MG63 (cell line): ENCODE measurements around the gene ATP10A. TPM values are rescaled to one million over a fixed set of nuclear protein-coding genes. Genes with fewer than 3 reads are reported as not detected.
A peak's percentile ranks its signal among the peaks of the same experiment; 100 is the strongest.

Experiments
- DNase-seq: peaks from one replicate; pipeline ENCODE4 v3.0.0-alpha.2; 2020
- H3K27me3 ChIP-seq: fragments of 250-450 bp; sonication (Bioruptor Pico); 2 replicates; pipeline ENCODE4 v1.5.1; 2020; ENCODE audit warnings: mild to moderate bottlenecking, moderate library complexity
- H3K36me3 ChIP-seq: fragments of 250-450 bp; sonication (Bioruptor Pico); 2 replicates; pipeline ENCODE4 v1.5.1; 2020; ENCODE audit warnings: mild to moderate bottlenecking, moderate library complexity
- H3K4me3 ChIP-seq: fragments of 250-450 bp; sonication (Bioruptor Pico); 2 replicates; pipeline ENCODE4 v1.5.1; 2020; ENCODE audit warnings: mild to moderate bottlenecking, moderate library complexity
- H3K9me3 ChIP-seq: fragments of 250-450 bp; sonication (Bioruptor Pico); 2 replicates; pipeline ENCODE4 v1.5.1; 2020; ENCODE audit warnings: mild to moderate bottlenecking, moderate library complexity
- total RNA-seq: library from RNA; depleted of rRNA; stranded (reverse); fragments of >200 nt; shearing (Covaris generic); gene quantifications from 2 replicates; pipeline ENCODE4 v1.2.3, GENCODE V29; 2014; ENCODE audit warnings: low replicate concordance

The ATP10A gene
- total RNA-seq, 1 experiment from 2014 or later: 2.1 TPM

- no peak for DNase-seq
- Histone ChIP-seq H3K36me3 (no peaks in the 10 kb centered on the region), H3K9me3 (no peaks in the 10 kb centered on the region), H3K4me3 (no peak overlapping the region), H3K27me3 (no peaks in the 10 kb centered on the region)
Observed at GRCh38 chr15:25715536-25716413, 147.4 kb downstream of the ATP10A start.

GRCh38 chr15:25714538-25714840, 148.6 kb downstream of the ATP10A start:
- H3K36me3 ChIP-seq: no peaks in the 10 kb centered on the region
- no peak overlapping the region for H3K4me3 ChIP-seq
- no peak for DNase-seq
- H3K9me3 ChIP-seq: no peaks in the 10 kb centered on the region
- no peaks in the 10 kb centered on the region for H3K27me3 ChIP-seq

- H3K4me3 ChIP-seq: no peak overlapping the region
- no peak for DNase-seq
- no peaks in the 10 kb centered on the region for H3K9me3 ChIP-seq
- no peaks in the 10 kb centered on the region for H3K27me3 ChIP-seq
- no peaks in the 10 kb centered on the region for H3K36me3 ChIP-seq
Observed at GRCh38 chr15:25713736-25714537, 149.2 kb downstream of the ATP10A start.

GRCh38 chr15:25712961-25713355, 150.2 kb downstream of the ATP10A start:
- no peak for DNase-seq
- H3K4me3 ChIP-seq: no peak overlapping the region
- H3K36me3 ChIP-seq: no peaks in the 10 kb centered on the region
- H3K9me3 ChIP-seq: no peaks in the 10 kb centered on the region
- H3K27me3 ChIP-seq: no peaks in the 10 kb centered on the region

GRCh38 chr15:25712192-25712960, 150.8 kb downstream of the ATP10A start:
- DNase-seq: no peak
- Histone ChIP-seq H3K27me3 (no peaks in the 10 kb centered on the region), H3K36me3 (no peaks in the 10 kb centered on the region), H3K4me3 (no peak overlapping the region), H3K9me3 (no peaks in the 10 kb centered on the region)

GRCh38 chr15:25711691-25712090, 151.4 kb downstream of the ATP10A start:
- Histone ChIP-seq H3K36me3 (no peaks in the 10 kb centered on the region), H3K4me3 (no peak overlapping the region), H3K9me3 (no peaks in the 10 kb centered on the region), H3K27me3 (no peaks in the 10 kb centered on the region)
- no peak for DNase-seq

- Histone ChIP-seq H3K36me3 (no peaks in the 10 kb centered on the region), H3K4me3 (no peak overlapping the region), H3K9me3 (no peaks in the 10 kb centered on the region)
Observed at GRCh38 chr15:25711164-25711563, 152.0 kb downstream of the ATP10A start.

GRCh38 chr15:25710184-25710583, 152.9 kb downstream of the ATP10A start:
- DNase-seq: peak; percentile 24
- Histone ChIP-seq H3K4me3 (no peak overlapping the region), H3K9me3 (no peaks in the 10 kb centered on the region), H3K27me3 (no peaks in the 10 kb centered on the region), H3K36me3 (no peaks in the 10 kb centered on the region)

More at GRCh38 chr15:25711164-25711563, 152.0 kb downstream of the ATP10A start:
- no peak for DNase-seq
- no peaks in the 10 kb centered on the region for H3K27me3 ChIP-seq

- Histone ChIP-seq H3K36me3 (no peaks in the 10 kb centered on the region), H3K4me3 (no peak overlapping the region), H3K27me3 (no peaks in the 10 kb centered on the region), H3K9me3 (no peaks in the 10 kb centered on the region)
- DNase-seq: no peak
Observed at GRCh38 chr15:25709437-25710159, 153.5 kb downstream of the ATP10A start.

GRCh38 chr15:25708391-25708790, 154.7 kb downstream of the ATP10A start:
- no peak overlapping the region for H3K4me3 ChIP-seq
- no peak for DNase-seq
- H3K9me3 ChIP-seq: no peaks in the 10 kb centered on the region
- no peaks in the 10 kb centered on the region for H3K27me3 ChIP-seq
- H3K36me3 ChIP-seq: no peaks in the 10 kb centered on the region

GRCh38 chr15:25707656-25708365, 155.3 kb downstream of the ATP10A start:
- Histone ChIP-seq H3K9me3 (no peaks in the 10 kb centered on the region), H3K27me3 (no peaks in the 10 kb centered on the region), H3K4me3 (no peak overlapping the region), H3K36me3 (no peaks in the 10 kb centered on the region)
- no peak for DNase-seq

- Histone ChIP-seq H3K9me3 (no peaks in the 10 kb centered on the region), H3K27me3 (no peaks in the 10 kb centered on the region), H3K4me3 (no peak overlapping the region), H3K36me3 (no peaks in the 10 kb centered on the region)
- DNase-seq: no peak
Observed at GRCh38 chr15:25706176-25706955, 156.8 kb downstream of the ATP10A start.

- DNase-seq: no peak
- no peaks in the 10 kb centered on the region for H3K27me3 ChIP-seq
- H3K9me3 ChIP-seq: no peaks in the 10 kb centered on the region
- H3K36me3 ChIP-seq: no peaks in the 10 kb centered on the region
- no peak overlapping the region for H3K4me3 ChIP-seq
Observed at GRCh38 chr15:25705433-25706115, 157.6 kb downstream of the ATP10A start.

- no peaks in the 10 kb centered on the region for H3K9me3 ChIP-seq
- DNase-seq: no peak
- no peaks in the 10 kb centered on the region for H3K36me3 ChIP-seq
- H3K4me3 ChIP-seq: no peak overlapping the region
- no peaks in the 10 kb centered on the region for H3K27me3 ChIP-seq
Observed at GRCh38 chr15:25703726-25704125, 159.4 kb downstream of the ATP10A start.
